HG03066 (cell line): ENCODE measurements around the gene ZNF827.

Experiments
- ATAC-seq: cut with Tn5 transposase; IDR thresholded peaks from one replicate; pipeline ENCODE4 v1.9.1; 2021; ENCODE audit warnings: low read depth; ENCODE audit not compliant: unreplicated experiment

The ZNF827 gene

DNA sequence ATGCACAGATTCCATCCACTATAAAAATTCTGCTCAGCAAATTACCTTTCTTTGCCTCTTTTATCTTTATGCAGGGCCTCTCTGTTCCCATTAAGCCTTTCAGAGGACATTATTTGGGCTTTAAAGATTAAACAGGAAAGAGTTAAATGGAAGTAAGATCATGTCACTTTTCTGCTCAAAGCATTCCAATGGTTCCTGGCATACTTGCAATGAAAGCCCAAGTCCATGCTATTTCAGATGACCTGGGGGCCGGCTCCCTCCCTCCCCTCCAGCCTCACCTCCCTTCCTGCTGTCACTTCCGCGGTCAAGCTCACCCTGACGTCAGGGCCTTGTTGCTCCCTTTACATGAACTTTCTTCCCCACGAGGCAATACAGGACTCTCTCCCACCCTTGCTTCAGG is 133.1 kb downstream of the ZNF827 start:
- no peak for ATAC-seq

DNA sequence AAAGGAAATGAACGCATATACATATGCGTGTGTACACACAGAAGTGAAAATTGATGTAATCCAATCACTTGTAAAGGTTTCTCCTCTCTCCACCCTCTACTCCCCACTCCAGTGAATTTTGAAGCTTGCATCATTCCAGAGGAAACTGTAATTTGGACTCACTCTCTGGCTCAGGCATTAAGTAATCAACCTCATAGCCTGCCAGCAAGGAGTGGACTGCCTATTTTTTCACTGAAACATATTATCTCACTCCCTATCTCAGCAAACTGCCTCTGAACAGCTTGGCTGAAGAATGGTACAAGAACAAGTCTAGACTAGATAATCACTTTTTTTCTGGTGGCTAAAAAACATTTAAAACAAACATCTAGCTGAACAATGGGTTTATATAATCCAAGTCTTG is 134.5 kb downstream of the ZNF827 start:
- ATAC-seq = no peak

- no peak for ATAC-seq
Observed at GRCh38 chr4:145799223-145799622, 139.4 kb downstream of the ZNF827 start.

DNA sequence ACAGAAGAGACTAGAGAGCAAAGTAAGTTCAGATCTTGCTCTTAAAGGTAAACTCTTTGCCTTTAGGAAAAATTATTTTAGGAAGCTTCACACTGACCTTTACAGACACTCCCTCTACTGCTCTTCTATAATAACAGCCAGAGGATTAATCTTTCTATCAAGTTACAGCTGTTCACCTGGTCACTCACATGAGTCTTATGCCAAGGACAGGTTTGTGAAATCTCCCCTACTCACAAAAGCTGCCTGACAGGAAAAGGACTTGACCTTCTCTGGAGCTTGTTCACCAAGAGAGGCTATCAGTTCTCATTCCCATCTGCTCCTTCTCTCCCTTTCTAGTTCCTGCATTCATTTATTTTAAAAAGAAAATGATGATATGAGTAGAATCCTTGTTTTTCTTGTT is 141.3 kb downstream of the ZNF827 start:
- ATAC-seq = no peak

DNA sequence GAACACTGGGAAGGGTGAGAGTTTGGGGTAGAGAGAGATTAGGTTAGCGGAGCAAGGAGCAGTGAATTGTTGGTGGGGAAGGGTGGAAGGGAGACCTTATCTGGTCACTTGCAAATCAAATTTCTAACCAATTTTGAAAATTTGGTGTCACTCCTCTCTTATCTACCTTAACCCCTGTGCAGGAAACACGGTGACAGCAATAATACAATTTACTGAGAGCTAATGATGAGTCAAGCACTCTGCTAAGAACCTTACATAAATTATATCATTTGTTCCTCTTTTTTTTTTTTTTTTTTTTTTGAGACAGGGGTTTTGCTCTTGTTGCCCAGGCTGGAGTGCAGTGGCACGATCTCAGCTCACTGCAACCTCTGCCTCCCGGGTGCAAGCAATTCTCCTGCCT is 142.3 kb downstream of the ZNF827 start:
- no peak for ATAC-seq

- no peak for ATAC-seq
Observed at GRCh38 chr4:145795521-145795920, 143.1 kb downstream of the ZNF827 start.

DNA sequence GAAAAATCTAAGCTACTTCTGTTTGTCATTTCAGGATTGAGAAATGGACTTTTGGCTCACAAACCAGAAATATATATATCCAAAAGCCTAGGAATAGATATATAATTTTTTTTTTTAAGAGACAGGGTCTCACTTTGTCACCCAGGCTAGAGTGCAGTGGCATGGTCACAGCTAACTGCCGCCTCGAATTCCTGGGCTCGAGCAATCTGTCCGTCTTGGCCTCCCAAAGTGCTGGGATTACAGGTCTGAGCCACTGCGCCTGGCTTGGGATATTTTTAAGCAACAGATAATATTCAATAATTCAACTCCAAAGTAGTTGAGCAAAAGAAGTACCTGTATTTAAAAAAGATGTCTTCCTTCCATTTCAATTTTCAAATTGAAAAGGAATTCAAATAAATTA is 146.2 kb downstream of the ZNF827 start:
- no peak for ATAC-seq

GRCh38 chr4:145791988-145792387 is 146.6 kb downstream of the ZNF827 start:
- no peak for ATAC-seq

DNA sequence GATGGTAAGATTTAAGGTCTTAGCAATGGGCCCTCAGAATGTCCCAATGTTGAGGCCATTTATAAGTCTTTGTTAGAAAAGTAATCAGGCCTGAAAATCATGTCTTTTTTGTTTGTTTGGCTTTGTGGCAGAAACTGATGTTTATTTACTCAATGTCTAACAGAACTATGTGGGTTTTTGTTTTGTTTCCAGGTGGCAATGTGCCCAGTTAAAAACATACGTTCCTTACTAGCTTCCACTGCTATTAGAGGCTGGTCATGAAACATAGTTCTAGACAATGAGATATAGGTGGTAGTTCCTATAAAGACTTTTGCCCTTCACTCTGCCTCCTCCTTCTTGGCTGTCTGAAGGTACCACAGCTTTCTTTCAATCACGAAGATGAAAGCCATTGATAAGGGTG is 149.9 kb downstream of the ZNF827 start:
- ATAC-seq = no peak

DNA sequence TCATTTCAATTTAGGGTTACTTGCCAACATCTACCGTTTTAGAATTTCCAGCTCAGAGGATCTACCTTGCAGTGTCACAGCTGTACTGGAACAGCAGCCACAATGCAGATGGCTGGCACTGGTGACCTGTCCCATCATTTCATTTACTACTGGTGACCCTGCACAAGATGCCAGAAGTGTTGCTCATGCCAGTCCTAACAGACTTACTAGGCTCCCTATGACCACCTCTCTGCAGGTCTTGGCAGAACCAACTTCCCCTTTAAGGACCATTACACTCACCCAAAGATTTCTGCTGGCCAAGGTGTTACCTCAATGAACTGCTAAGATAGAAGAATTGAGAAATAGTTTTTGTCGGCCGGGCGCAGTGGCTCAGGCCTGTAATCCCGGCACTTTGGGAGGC is 151.8 kb downstream of the ZNF827 start:
- ATAC-seq = no peak

DNA sequence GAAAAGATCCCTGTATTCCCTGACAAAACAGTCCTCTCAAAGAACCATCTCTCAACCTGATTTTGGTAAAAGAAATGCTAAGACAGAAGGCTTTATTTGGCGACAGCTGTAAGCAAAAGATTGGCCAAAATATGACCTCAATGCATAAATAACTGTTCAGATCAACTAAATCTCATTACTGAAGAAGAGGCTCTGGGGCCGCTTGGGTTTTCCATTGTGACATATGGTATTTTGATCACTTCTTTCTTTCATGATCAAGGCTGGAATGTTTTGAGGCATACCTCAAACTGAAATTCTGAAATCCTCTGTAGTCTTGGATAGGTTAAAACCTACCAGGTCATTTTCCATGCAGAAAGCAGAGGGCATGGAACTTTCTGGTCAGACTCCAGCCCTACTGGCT is 152.4 kb downstream of the ZNF827 start:
- ATAC-seq = no peak

GRCh38 chr4:145785391-145786008 is 153.1 kb downstream of the ZNF827 start:
- ATAC-seq = no peak

DNA sequence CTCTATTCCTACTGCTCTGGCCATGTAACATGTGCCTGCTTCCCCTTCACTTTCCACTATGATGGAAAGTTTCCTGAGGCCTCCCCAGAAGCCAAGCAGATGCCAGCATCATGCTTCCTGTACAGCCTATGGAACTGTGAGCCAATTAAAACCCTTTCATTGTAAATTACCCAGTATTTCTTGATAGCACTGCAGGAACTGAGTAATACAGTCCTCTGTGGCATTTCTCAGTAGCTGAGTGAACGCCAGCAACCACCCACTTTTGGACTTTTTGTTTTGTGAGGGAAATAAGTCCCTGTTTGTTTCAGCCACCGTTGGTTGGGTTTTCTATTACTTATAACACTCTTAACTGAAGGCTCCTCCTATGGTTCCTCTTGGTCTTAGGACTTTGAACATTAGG is 154.6 kb downstream of the ZNF827 start:
- ATAC-seq = no peak

GRCh38 chr4:145782756-145783155 is 155.9 kb downstream of the ZNF827 start:
- no peak for ATAC-seq

- no peak for ATAC-seq
Observed at GRCh38 chr4:145781351-145781750, 157.3 kb downstream of the ZNF827 start.

GRCh38 chr4:145779319-145779801 is 159.3 kb downstream of the ZNF827 start:
- ATAC-seq = no peak

DNA sequence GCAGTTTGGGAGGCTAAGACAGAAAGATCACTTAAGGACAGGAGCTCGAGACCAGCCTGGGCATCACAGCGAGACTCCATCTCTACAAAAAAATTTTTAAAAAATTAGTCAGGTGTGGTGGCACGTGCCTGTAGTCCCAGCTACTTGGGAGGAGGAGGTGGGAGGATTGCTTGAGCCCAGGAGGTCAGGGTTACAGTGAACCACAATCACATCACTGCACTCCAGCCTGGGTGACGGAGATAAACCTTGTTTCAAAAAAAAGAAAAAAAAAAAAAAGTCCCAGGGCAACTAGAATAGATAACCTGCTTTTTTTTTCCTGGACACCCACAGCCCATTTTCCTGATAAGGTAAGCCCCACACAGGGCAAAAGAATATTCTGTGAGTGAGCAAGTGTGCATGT is 162.4 kb downstream of the ZNF827 start:
- ATAC-seq = no peak

DNA sequence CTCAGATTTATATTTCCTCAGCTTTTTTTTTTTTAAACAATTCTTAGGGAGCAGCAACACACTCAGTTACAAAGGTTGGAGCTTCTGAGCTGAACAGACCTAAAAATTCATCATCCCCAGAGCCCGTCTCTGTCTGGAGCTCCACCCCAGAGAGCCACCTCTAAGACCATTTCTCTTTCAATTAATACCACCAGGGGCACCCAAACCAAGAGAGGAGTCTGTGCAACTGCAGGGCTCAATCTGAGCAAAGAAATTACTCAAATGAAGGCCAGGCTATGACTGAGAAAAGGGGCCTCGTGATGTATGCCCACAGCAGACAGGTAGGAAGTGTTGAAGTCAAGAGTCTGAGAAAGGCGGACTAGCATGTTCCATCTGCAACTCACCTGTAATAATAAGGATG is 163.2 kb downstream of the ZNF827 start:
- ATAC-seq = no peak

- no peak for ATAC-seq
Observed at GRCh38 chr4:145774473-145774872, 164.2 kb downstream of the ZNF827 start.

- peak; percentile 96 for ATAC-seq
Observed at GRCh38 chr4:145773581-145774234, 164.9 kb downstream of the ZNF827 start.

- ATAC-seq = no peak
Observed at GRCh38 chr4:145772347-145772746, 166.3 kb downstream of the ZNF827 start.

DNA sequence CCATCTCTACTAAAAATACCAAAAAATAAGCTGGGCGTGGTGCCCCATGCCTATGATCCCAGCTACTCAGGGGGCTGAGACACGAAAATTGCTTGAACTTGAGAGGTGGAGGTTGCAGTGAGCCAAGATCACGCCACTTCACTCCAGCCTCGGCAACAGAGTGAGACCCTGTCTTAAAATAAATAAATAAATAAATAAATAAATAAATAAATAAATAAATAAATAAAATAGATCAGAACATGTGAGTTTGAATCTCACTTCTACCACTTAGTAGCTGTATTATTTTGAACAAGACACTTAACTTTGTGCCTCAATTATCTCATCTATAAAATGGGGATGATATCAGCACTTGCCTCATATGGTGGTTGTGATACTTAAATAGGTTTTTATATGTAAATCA is 168.5 kb downstream of the ZNF827 start:
- no peak for ATAC-seq
